Stimulated activated CD8-positive, alpha-beta memory T cell treated with anti-CD3 and anti-CD28 coated beads, Interleukin-2, amount 100 ng/mL, for 48 hours (primary cell): ENCODE data around the gene PREP.

ENCODE experiments used
- DNase-seq, 2 donors: peaks; one replicate each; pipeline ENCODE4 v3.0.0-alpha.2; 2020; ENCODE audit warnings: low read depth in 2 of 2

Gene PREP

GRCh38 chr6:105397987-105398386, 4.9 kb downstream of the PREP start:
- no peak for DNase-seq

DNA sequence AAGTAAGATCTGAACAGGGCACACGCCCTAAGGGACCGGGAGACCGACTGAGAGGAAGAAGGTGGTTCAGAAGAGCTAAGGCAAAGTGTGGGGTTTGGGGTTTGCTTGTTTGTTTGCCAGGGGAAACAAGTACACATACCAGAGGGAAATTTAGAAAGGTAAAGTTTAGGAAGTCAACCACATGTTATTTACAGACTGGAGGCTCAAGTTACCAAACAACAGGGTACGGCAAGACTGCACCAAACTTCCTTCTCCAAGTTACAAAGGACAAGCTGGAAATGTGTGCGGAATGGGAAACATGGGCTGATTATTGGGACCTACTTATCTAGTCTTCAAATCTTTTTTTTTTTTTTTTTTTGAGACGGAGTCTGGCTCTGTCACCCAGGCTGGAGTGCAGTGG, 11.2 kb downstream of the PREP start:
- no peak for DNase-seq

- no peak for DNase-seq
Measured at GRCh38 chr6:105389543-105389942, 13.3 kb downstream of the PREP start.

DNA sequence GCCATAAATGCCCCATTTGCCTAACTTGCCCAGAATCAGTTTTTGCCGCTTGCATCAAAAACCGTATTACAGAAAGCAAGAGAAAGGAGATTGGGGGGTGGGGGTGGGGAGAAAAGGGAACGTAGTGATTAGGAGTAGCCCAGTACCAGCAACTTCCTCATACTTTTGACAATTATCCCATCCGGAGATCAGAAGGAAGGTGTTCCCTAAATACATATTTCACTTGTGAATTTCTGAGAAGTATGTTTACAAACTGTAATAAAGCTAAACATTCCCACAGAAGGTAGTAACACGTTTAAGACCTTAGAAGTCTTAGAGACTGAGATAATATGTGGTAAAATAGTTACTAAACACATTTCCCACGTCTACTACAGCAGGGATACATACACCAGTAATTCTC, 14.5 kb downstream of the PREP start:
- DNase-seq = no peak

- no peak for DNase-seq
Measured at GRCh38 chr6:105384004-105384403, 18.9 kb downstream of the PREP start.

GRCh38 chr6:105382958-105383357, 19.9 kb downstream of the PREP start:
- no peak for DNase-seq

DNA sequence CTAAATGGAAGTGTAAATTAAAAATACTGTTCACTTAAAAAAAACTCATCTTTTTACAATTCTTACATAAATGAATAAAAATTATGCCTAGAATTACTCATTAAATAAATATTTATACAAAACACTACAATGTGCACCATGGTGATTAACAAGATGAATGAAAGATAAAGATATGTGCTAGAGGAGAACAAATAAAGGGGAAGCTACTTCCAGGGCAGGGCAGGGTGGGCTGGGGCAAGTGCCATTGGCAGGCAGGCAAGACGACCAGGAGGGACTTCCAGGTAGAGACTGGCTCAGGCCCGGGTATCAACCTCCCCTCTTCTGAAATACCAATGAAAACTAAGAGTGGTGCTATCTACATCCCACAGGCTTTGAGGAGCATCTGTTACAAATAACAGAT, 20.4 kb downstream of the PREP start:
- DNase-seq = no peak

- no peak for DNase-seq
Measured at GRCh38 chr6:105380634-105381033, 22.2 kb downstream of the PREP start.

GRCh38 chr6:105375797-105376196, 27.1 kb downstream of the PREP start:
- DNase-seq = no peak

GRCh38 chr6:105374010-105374420, 28.9 kb downstream of the PREP start:
- DNase-seq = no peak

- no peak for DNase-seq
Measured at GRCh38 chr6:105373481-105373880, 29.4 kb downstream of the PREP start.

GRCh38 chr6:105372849-105373182, 30.1 kb downstream of the PREP start:
- DNase-seq = no peak

DNA sequence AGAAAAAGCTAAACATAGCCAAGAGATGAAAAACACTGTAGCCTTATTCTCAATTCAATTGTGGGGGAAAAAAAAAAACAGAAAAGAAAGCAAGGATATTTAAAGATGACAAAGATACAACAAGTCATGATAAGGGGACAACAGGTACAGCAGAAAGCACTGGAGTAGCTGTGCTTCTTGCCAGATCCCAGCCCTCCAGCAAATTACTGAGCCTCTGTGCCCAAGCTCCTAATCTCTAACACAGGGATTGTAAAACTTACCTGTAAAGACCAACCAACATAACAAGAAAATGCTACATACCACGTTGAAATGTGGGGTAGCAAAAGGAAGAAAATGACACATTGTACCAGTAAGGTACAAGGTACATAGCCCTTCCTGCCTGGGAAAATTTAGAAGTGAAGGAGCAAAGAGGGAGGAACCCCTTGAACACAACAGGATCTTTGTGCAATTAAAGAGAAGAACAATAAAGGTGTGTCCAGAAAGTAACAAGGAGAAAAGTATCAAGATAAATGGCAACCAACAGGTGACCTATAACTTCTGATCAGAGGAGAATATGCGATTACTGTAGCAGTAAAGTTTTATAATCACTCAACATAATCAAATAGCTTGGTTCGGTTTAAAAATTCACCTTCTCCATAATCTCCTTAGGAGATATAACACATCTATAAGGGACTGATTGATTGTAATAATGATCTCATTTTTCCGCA, 30.6 kb downstream of the PREP start:
- no peak for DNase-seq

- no peak for DNase-seq
Measured at GRCh38 chr6:105370351-105370750, 32.5 kb downstream of the PREP start.

DNA sequence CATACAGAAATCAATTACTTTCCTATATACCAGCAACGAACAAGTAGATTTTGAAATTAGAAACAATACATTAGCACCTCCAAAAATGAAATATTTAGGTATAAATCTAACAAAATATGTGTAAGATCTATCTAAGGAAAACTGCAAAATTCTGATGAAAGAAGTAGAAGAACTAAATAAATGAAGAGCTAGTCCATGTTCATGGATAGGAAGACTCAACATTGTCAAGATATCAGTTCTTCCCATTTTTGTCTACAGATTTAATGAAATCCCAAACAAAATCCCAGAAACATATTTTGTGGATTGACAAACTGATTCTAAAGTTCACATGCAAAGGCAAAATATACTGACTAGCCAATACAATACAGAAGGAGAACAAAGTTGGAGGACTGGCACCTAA, 33.7 kb downstream of the PREP start:
- DNase-seq = no peak

DNA sequence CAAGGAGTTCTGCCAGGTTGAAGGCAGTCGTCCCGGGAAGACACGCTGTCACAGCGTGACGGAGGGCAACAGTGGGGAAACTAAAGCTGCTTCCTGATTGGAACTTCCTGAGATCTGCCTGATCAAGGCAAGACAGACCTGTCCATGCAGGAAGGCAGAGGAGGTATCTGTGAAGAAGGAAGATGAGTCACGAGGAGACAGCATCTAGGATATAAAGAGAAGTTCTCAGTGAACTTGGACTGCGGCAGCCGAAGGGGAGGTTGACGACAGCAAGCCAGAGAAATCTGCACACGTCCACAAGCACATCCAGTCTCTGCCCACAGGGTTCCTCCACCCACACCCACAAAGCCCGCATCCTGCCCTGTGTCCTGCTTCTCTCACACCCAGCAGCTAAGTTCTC, 38.6 kb downstream of the PREP start:
- DNase-seq = no peak

DNA sequence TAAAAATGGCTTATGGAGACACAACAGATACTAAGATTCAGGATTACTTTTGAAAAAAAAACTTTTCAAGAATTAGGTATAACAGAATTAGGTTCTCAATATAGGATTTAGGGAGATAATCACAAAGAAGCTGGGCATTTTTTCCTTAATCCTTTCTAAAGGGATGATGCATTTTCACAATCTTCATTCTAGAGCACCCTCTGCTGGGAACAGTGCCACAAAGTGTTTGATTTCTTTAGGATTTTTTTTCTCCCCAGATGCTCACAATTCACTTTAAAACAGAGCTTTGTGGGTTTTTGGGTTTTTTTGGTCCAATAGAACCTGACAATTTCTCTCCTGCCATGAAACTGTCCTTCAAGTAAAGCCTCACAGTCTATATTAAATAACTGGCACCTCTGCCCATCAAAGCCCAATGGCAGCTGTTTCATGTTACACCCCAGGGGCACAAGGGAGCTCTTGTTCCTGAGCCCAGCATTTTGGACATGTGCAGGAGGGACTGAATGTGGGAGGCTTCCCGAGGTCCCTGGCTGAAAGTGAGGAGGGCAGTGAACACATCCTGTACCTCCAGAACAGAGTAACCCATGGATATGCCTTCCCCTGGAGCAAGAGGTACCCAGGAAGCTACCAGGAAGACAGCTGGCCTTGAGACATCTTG, 39.7 kb downstream of the PREP start:
- DNase-seq = no peak

DNA sequence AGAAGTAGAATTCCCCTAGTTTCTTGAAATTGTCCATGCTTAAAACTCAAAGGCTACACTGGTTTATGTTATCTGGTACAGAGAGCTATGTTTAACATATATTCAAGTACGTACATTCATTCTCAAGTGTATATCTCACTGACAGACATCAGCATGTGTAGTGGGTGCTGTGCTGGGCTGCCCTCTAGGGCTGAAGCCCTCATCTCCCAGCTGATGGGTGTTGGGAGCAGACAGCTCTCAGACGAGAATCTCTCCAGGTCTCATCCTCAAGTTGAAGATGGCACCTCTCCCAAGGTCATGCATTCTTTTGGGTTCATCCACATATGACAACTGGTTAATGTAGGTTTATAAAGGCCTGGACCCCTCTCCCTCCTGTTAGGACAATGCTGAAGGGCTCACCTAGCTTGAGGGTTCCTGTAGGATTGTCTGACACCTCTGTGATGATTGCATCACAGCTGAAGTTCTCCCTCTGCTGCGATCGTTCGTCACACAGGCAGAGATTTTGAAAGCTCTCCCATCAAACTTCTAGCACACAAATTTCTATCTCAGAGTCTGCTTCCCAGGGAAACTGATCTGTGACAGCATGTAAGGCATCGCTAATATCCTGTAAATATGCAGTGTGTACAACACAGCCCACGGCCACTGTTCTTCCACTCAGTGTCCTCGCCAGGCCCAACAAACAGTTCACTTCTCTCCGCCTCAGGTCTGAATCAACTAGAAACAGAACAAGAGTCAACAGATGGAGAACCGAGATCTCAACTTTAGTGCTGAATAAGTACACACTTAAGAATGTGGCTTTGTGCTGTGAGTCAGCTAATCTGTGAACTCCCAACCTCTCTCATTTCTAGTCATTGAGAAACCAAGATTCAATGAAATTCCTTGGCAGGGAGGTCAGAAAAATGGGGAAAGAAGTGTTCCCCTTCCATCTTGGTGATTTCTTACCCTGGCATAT, 43.2 kb downstream of the PREP start:
- DNase-seq = no peak

- no peak for DNase-seq
Measured at GRCh38 chr6:105357165-105357564, 45.7 kb downstream of the PREP start.

- no peak for DNase-seq
Measured at GRCh38 chr6:105352037-105352617, 50.8 kb downstream of the PREP start.

GRCh38 chr6:105348897-105349296, 54.0 kb downstream of the PREP start:
- DNase-seq = no peak

DNA sequence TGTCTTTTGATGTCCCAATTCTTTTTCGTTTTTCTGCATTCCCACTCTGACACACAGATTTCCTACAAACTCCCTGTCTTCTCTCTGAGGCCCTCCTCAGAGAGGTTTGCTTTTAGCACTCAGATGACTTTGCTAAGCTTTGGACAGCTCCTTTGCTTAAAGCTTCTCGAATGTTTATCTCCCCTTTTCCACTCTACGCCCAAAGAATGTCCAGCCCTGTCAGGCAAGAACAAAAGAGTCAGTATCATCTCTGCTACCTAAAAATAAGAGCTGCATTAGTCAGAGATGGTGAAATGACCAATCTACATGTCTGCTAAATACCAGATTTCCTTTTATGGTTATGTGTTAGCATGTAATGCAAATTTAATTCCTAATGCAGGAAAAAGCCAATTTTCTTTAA, 56.8 kb downstream of the PREP start:
- no peak for DNase-seq
